RPMI8226 (cell line): ENCODE measurements around the gene SOX6.

Experiments used
- DNase-seq: peaks from one replicate; pipeline ENCODE4 v3.0.0-alpha.2; 2015

Gene SOX6

GRCh38 chr11:16312233-16312765 is 44.0 kb downstream of the SOX6 start:
- DNase-seq, result no peak

- no peak for DNase-seq
Measured at GRCh38 chr11:16311831-16312230, 44.5 kb downstream of the SOX6 start.

- DNase-seq, result no peak
Measured at GRCh38 chr11:16310943-16311342, 45.4 kb downstream of the SOX6 start.

- no peak for DNase-seq
Measured at GRCh38 chr11:16309226-16309625, 47.1 kb downstream of the SOX6 start.

GRCh38 chr11:16301462-16301861 is 54.9 kb downstream of the SOX6 start:
- no peak for DNase-seq

- no peak for DNase-seq
Measured at GRCh38 chr11:16299884-16300782, 56.2 kb downstream of the SOX6 start.

GRCh38 chr11:16299390-16299789 is 57.0 kb downstream of the SOX6 start:
- DNase-seq, result no peak

GRCh38 chr11:16297332-16297731 is 59.0 kb downstream of the SOX6 start:
- DNase-seq, result no peak

GRCh38 chr11:16296273-16296672 is 60.1 kb downstream of the SOX6 start:
- no peak for DNase-seq

- no peak for DNase-seq
Measured at GRCh38 chr11:16295592-16295991, 60.8 kb downstream of the SOX6 start.

GRCh38 chr11:16293204-16293681 is 63.1 kb downstream of the SOX6 start:
- DNase-seq, result no peak

- DNase-seq, result no peak
Measured at GRCh38 chr11:16292167-16292859, 64.0 kb downstream of the SOX6 start.

- no peak for DNase-seq
Measured at GRCh38 chr11:16291729-16292128, 64.6 kb downstream of the SOX6 start.

GRCh38 chr11:16289541-16289940 is 66.8 kb downstream of the SOX6 start:
- DNase-seq, result no peak

GRCh38 chr11:16287630-16288280 is 68.6 kb downstream of the SOX6 start:
- DNase-seq, result no peak

GRCh38 chr11:16286095-16286494 is 70.3 kb downstream of the SOX6 start:
- DNase-seq, result no peak

GRCh38 chr11:16280256-16280682 is 76.1 kb downstream of the SOX6 start:
- DNase-seq, result no peak

- DNase-seq, result no peak
Measured at GRCh38 chr11:16279524-16279923, 76.8 kb downstream of the SOX6 start.

GRCh38 chr11:16278979-16279378 is 77.4 kb downstream of the SOX6 start:
- DNase-seq, result no peak

GRCh38 chr11:16278273-16278672 is 78.1 kb downstream of the SOX6 start:
- DNase-seq, result no peak

GRCh38 chr11:16276251-16276650 is 80.1 kb downstream of the SOX6 start:
- DNase-seq, result no peak

- no peak for DNase-seq
Measured at GRCh38 chr11:16271258-16271657, 85.1 kb downstream of the SOX6 start.

- no peak for DNase-seq
Measured at GRCh38 chr11:16266021-16266420, 90.3 kb downstream of the SOX6 start.
